ENCODE results near the gene ULK4.

The ULK4 gene

DNA sequence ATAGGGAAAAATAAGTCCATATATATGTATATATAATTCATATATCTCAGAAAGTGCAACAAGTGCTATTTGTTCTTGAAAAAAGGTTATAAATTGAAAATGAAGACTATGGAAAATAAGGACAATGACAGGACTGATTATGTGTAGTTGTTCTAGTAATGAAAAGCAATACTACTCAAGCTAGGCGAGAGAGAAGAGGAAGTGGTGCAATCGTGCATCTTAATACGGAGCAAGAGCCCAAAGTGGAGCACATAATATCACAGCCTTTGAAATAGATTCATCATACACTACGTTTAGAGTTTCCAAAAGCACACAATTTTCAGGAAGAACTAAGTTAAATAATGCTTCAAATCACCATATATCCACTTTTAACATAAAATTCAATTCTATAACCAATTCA is 87.9 kb downstream of the ULK4 start:
- Histone ChIP-seq H3K9ac (ENCODE audit: low read length) (no peak overlapping the region), H4K20me1 (ENCODE audit: low read depth, low read length) (no peaks in the 10 kb centered on the region), H3K27ac (ENCODE audit: low read depth, low read length) (no peak overlapping the region), H3K27me3 (ENCODE audit: low read length) (no peaks in the 10 kb centered on the region), H2AFZ (ENCODE audit: low read depth, low read length, severe bottlenecking) (no peak overlapping the region), H3F3A (ENCODE audit: insufficient read depth) (no peaks in the 10 kb centered on the region), H3K9me2 (replicated peaks; ENCODE audit: insufficient read depth, low read length) (no peaks in the 10 kb centered on the region), H3K79me2 (ENCODE audit: insufficient read depth, low read length) (no peaks in the 10 kb centered on the region), H3K9me3 (ENCODE audit: insufficient read depth, low read length) (no peaks in the 10 kb centered on the region), H3K4me2 (ENCODE audit: low read depth, low read length, poor library complexity, severe bottlenecking) (no peak overlapping the region), H3K4me3 (ENCODE audit: insufficient read depth, low read length, poor library complexity, severe bottlenecking) (no peak overlapping the region), H3K36me3 (ENCODE audit: low read length) (no peaks in the 10 kb centered on the region)
- no peak for TF ChIP-seq EZH2phosphoT487 (conservative IDR thresholded peaks at IDR 0.05; ENCODE audit: low read length)
- TF ChIP-seq CTCF (IDR thresholded peaks at IDR 0.05; ENCODE audit: insufficient read depth, low read length, poor library complexity, severe bottlenecking) = no peak

- H3K9ac ChIP-seq (ENCODE audit: low read length) = no peak overlapping the region
- H3K79me2 ChIP-seq (ENCODE audit: insufficient read depth, low read length) = no peaks in the 10 kb centered on the region
- no peaks in the 10 kb centered on the region for H3K9me3 ChIP-seq (ENCODE audit: insufficient read depth, low read length)
- H3F3A ChIP-seq (ENCODE audit: insufficient read depth) = no peaks in the 10 kb centered on the region
- TF ChIP-seq CTCF (IDR thresholded peaks at IDR 0.05; ENCODE audit: insufficient read depth, low read length, poor library complexity, severe bottlenecking) (no peak), EZH2phosphoT487 (conservative IDR thresholded peaks at IDR 0.05; ENCODE audit: low read length) (no peak)
- no peaks in the 10 kb centered on the region for H3K36me3 ChIP-seq (ENCODE audit: low read length)
- no peaks in the 10 kb centered on the region for H4K20me1 ChIP-seq (ENCODE audit: low read depth, low read length)
- no peak overlapping the region for H3K4me3 ChIP-seq (ENCODE audit: insufficient read depth, low read length, poor library complexity, severe bottlenecking)
- H3K4me2 ChIP-seq (ENCODE audit: low read depth, low read length, poor library complexity, severe bottlenecking) = no peak overlapping the region
- H3K27ac ChIP-seq (ENCODE audit: low read depth, low read length) = no peak overlapping the region
- no peaks in the 10 kb centered on the region for H3K27me3 ChIP-seq (ENCODE audit: low read length)
- no peaks in the 10 kb centered on the region for H3K9me2 ChIP-seq (replicated peaks; ENCODE audit: insufficient read depth, low read length)
- no peak overlapping the region for H2AFZ ChIP-seq (ENCODE audit: low read depth, low read length, severe bottlenecking)
These were observed 89.7 kb downstream of the ULK4 start for GRCh38 chr3:41872157-41872556.

GRCh38 chr3:41867533-41867932 is 94.4 kb downstream of the ULK4 start:
- Histone ChIP-seq H3F3A (ENCODE audit: insufficient read depth) (no peaks in the 10 kb centered on the region), H3K4me2 (ENCODE audit: low read depth, low read length, poor library complexity, severe bottlenecking) (no peak overlapping the region), H2AFZ (ENCODE audit: low read depth, low read length, severe bottlenecking) (no peak overlapping the region), H3K27me3 (ENCODE audit: low read length) (no peaks in the 10 kb centered on the region), H3K9me2 (replicated peaks; ENCODE audit: insufficient read depth, low read length) (no peaks in the 10 kb centered on the region), H3K4me3 (ENCODE audit: insufficient read depth, low read length, poor library complexity, severe bottlenecking) (no peak overlapping the region), H3K36me3 (ENCODE audit: low read length) (no peaks in the 10 kb centered on the region), H4K20me1 (ENCODE audit: low read depth, low read length) (no peaks in the 10 kb centered on the region), H3K79me2 (ENCODE audit: insufficient read depth, low read length) (no peaks in the 10 kb centered on the region), H3K9ac (ENCODE audit: low read length) (no peak overlapping the region), H3K9me3 (ENCODE audit: insufficient read depth, low read length) (no peaks in the 10 kb centered on the region), H3K27ac (ENCODE audit: low read depth, low read length) (no peak overlapping the region)
- no peak for TF ChIP-seq EZH2phosphoT487 (conservative IDR thresholded peaks at IDR 0.05; ENCODE audit: low read length)
- TF ChIP-seq CTCF (IDR thresholded peaks at IDR 0.05; ENCODE audit: insufficient read depth, low read length, poor library complexity, severe bottlenecking) = no peak

GRCh38 chr3:41866298-41866697 is 95.6 kb downstream of the ULK4 start:
- no peak for TF ChIP-seq CTCF (IDR thresholded peaks at IDR 0.05; ENCODE audit: insufficient read depth, low read length, poor library complexity, severe bottlenecking)
- no peak for TF ChIP-seq EZH2phosphoT487 (conservative IDR thresholded peaks at IDR 0.05; ENCODE audit: low read length)
- no peak overlapping the region for H2AFZ ChIP-seq (ENCODE audit: low read depth, low read length, severe bottlenecking)

More at GRCh38 chr3:41866298-41866697, 95.6 kb downstream of the ULK4 start:
- Histone ChIP-seq H3K36me3 (ENCODE audit: low read length) (no peaks in the 10 kb centered on the region), H3K4me3 (ENCODE audit: insufficient read depth, low read length, poor library complexity, severe bottlenecking) (no peak overlapping the region), H4K20me1 (ENCODE audit: low read depth, low read length) (no peaks in the 10 kb centered on the region), H3K9ac (ENCODE audit: low read length) (no peak overlapping the region), H3K27me3 (ENCODE audit: low read length) (no peaks in the 10 kb centered on the region), H3K79me2 (ENCODE audit: insufficient read depth, low read length) (no peaks in the 10 kb centered on the region), H3K4me2 (ENCODE audit: low read depth, low read length, poor library complexity, severe bottlenecking) (no peak overlapping the region), H3F3A (ENCODE audit: insufficient read depth) (no peaks in the 10 kb centered on the region), H3K27ac (ENCODE audit: low read depth, low read length) (no peak overlapping the region), H3K9me2 (replicated peaks; ENCODE audit: insufficient read depth, low read length) (no peaks in the 10 kb centered on the region), H3K9me3 (ENCODE audit: insufficient read depth, low read length) (no peaks in the 10 kb centered on the region)

Measured in SU-DHL-6 (cell line).